ENCODE results near the gene FRAS1.
A peak's percentile ranks its signal among the peaks of the same experiment; 100 is the strongest.

Gene FRAS1

DNA sequence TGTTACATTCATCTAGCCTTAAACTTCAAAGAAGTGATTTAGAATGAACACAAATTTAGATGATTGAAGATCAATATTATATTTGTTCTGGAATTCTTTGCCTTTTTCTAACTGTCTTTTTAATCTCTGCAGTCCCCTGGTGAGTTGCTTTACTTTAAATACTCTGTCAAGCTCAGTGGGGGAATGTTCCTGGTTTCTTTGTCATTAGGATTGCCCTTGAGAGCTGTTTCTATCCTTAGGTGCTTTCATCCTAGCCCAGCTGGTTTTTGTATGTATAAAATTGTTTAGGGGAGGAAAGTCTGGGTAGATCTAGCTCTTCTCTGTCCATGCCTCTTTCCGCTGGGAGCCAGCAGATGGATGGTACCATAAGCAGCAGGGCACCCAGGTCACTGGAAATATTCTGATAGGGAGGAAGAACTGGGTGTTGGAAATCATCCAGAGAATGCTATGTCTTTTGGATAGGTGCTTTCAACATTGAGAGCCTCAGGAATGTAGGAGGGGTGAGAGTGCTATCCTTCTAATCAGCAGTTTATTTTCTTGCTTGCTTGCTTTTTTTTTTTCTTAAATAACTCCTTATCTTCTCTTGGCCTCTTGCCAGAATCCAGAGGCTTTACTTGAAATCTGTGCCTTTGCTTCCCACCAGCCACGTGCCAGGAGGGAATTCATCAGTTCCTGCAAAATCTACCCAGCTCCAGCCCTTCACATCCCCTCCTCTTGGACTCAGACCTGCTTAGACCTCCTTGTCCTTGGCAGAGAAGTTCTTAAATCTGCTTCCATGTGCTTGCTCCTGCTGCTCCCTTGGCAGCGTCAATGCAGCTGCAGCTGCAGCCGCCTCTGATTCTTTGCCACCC, 279.2 kb downstream of the FRAS1 start:
- DNase-seq = no peak

- no peak for DNase-seq
These were observed 280.3 kb downstream of the FRAS1 start for GRCh38 chr4:78337244-78338020.

GRCh38 chr4:78342125-78342524, 285.0 kb downstream of the FRAS1 start:
- DNase-seq = no peak

GRCh38 chr4:78343682-78344081, 286.6 kb downstream of the FRAS1 start:
- DNase-seq = no peak

GRCh38 chr4:78345237-78345636, 288.1 kb downstream of the FRAS1 start:
- no peak for DNase-seq

GRCh38 chr4:78346222-78346621, 289.1 kb downstream of the FRAS1 start:
- no peak for DNase-seq

DNA sequence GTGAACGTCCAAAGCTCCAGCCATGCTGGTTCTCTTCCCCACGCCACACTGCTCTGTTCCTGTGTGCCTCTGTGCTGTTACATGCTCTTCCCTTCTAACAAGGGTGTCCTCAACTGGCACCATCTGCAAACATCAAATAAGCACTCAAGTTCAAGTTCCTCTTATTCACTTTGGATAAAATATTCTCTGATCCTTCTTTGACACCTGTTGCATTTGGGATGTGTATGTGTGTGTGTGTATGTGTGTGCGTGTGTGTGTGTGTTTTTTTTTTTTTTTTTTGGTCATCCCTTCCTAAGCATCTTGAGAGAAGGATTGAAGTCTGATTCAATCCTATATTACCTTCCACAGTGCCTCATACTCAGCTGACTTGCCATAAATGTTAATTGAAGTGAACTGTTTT, 290.4 kb downstream of the FRAS1 start:
- DNase-seq = no peak

GRCh38 chr4:78353921-78354320, 296.8 kb downstream of the FRAS1 start:
- no peak for DNase-seq

DNA sequence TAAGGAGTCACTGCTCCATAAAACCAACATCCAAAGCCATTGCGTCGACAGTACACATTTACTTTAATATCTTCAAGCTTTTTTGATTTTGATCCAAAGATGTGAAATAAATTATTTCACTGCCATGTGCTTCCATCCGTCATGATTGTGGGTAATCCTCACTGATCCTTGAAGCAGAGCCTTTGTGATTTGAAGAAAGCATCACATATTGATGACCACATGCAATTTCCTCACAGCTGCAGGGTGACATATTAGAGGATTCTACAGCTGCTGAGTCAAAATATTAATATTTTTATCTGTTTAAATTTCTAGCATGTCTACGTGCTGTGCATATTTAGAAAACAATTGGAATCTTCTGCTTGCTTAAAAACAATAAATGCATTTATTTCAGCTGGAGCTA, 297.7 kb downstream of the FRAS1 start:
- DNase-seq = no peak

GRCh38 chr4:78355306-78355705, 298.2 kb downstream of the FRAS1 start:
- no peak for DNase-seq

- no peak for DNase-seq
These were observed 299.2 kb downstream of the FRAS1 start for GRCh38 chr4:78356251-78356786.

GRCh38 chr4:78357122-78357521, 300.0 kb downstream of the FRAS1 start:
- no peak for DNase-seq

- no peak for DNase-seq
These were observed 303.3 kb downstream of the FRAS1 start for GRCh38 chr4:78360466-78360865.

DNA sequence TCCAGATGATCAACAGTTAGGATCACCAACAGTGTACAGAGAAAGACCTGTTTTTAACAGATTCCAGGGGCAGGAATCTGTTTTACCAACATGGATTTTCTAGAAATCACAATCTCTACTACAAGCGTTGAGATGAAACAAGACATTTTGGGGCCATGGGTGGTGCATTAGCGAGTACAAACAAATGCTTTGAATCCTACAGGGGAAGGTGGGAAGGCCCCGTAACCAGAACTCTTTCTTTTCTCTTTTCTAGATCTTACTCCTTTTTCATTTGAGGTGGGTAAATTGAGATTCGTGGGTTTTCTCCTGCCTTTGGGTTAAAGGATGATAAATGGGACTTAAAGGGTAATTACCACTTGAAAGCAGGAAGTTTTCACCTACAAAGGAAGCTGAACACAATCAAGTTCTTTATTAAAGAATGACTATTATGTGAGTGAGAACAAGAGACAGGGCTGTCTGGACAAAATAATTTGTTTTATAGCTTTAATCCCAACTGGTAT, 304.5 kb downstream of the FRAS1 start:
- DNase-seq = no peak

DNA sequence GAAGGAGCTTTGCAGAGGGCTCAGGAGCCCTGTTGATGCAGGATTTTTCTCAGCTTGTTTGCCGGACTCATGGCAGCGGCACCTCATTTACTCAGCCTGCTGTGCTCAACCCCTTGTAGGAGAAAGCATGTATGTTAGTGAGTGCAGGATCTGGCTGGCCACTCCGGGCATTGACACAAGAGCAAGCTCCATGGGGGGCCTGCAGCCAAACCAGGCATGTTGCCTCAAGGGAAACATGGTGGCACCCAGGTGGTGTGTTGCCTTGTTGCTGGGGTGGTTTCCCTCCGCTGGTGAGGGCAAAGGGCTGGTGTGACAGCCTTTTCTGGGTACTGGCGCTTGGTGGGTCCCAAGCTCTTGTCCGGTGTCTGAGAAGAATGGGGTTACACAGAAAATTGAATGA, 305.2 kb downstream of the FRAS1 start:
- DNase-seq = no peak

DNA sequence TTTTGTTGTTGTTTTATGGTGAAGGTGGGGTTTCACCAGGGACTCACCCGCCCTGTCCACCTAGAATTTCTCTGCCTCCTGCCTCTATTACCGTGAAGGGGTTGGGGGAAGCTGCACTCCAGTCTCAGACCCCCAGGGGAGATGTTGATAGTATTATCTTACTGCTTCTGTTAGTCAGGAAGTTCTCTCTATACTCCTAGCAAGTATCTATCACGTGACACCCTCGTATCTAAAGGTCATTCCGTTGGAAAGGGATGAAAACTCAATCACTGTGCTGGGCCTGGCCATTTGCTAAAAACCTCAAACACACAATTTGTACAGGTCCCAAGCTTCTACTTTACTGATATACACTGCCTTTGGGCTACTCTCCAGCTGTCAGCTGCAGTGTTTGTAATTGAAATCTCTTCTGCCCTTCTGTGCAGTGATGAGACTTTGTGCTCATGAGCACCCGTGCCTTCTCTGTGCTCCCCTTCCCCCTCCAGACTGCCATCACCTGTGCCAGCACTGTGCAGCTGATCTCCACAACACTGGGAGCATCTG, 306.0 kb downstream of the FRAS1 start:
- no peak for DNase-seq

DNA sequence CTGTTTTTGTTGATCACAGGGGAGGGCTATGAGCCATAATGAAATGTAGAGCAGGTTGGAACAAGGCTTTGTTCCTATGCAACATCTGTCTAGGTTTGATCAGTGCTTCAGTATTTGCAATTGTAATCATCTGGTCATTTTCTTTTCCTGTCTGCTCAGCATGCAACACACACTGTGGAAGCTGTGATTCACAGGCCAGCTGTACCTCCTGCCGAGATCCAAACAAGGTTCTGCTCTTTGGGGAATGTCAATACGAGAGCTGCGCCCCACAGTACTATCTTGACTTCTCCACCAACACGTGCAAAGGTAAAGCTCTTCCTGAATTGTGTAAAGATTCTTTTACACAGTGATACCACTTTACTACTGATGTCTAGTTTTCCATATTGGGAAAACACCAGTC, 312.6 kb downstream of the FRAS1 start:
- no peak for DNase-seq

DNA sequence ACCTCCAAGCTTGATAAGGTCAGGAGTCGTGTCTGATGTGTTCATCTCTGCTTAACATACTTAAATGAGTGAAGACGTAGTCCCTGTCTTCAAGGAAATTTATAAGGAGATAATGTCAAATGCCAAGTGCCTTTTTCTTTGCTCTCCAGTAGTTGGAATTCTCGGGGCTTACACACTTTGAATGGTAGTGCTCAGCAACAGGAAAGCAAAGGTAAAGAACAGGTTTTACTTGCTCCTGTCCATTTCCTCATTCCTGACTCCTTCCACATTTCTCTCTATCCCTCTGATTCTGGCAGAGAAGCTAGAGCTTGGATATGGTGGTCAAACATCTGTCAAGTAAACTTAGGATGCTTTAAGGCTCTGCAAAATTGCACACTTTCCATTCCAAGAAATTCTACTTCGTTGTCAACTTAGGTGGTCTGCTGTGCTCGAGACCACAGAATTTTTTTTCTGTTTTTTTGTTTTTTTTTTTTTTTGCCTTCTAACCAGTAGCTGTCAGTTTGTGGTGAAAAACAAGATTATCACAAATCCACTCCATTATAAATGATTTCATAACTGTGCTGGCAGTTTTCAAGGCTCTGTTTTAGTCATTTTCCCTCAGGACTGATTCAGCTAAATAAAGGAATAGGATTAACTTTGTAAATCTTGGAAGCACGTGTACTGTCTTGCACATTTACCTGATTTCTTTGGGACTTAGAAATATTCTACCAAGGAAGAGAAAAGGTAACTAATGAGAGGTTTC, 313.7 kb downstream of the FRAS1 start:
- no peak for DNase-seq

GRCh38 chr4:78372355-78372988, 315.3 kb downstream of the FRAS1 start:
- peak; percentile 80 to 82 for DNase-seq

- no peak for DNase-seq
These were observed 320.4 kb downstream of the FRAS1 start for GRCh38 chr4:78377555-78377954.

DNA sequence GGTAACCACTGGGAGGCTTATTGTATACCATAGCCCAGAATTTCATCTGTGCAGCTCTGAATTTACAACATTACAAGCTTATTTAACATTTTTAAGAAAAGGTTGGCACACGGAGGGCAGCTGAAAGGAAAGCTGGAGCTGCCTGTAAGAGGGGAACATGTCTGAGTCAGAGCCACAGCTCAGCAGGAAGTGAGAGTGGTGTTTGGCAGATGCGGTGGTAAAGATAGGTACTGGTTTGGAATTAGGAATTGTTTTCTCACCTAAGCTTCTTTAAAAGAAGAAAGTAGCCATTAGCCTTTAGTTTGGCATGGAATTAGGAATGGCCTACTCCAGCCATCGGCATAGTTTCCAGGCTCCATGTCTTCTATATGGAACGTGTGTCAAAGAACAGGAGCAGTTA, 321.9 kb downstream of the FRAS1 start:
- no peak for DNase-seq
